Activated naive CD8-positive, alpha-beta T cell treated with anti-CD3 and anti-CD28 coated beads, Interleukin-2, amount 10 ng/mL, durations not matched to agents 7 days and 5 days (primary cell): ENCODE measurements around the gene ETDC. TPM values are rescaled to one million over a fixed set of nuclear protein-coding genes. Genes with fewer than 3 reads are reported as not detected.
"Not testable (repeated sequence)": the region's sequence is repeated elsewhere in the genome, so short reads cannot be mapped to it uniquely, and the experiment has no call there.

Experiments used
- ATAC-seq: fragments of 150-1000 bp; cut with Tn5 transposase; one replicate; pipeline ENCODE4 v1.10.0; 2021; ENCODE audit warnings: low read depth, moderate library complexity
- POLR2A ChIA-PET: fragments of 350-600 bp; sonication (Branson Sonifier 250); formaldehyde crosslinking; loops from one replicate; lab custom pipeline; 2021; ENCODE audit warnings: antibody characterized with exemption; lab: Charles Lee
- DNase-seq: peaks from one replicate; pipeline ENCODE4 v3.0.0; 2021
- H3K27ac Mint-ChIP-seq: one replicate; pipeline ENCODE4 v1.8.0; 2022; ENCODE audit warnings: mild to moderate bottlenecking, mixed read lengths
- H3K27me3 Mint-ChIP-seq: one replicate; pipeline ENCODE4 v1.8.0; 2022; ENCODE audit warnings: mild to moderate bottlenecking, moderate library complexity, mixed read lengths
- H3K36me3 Mint-ChIP-seq: one replicate; pipeline ENCODE4 v1.8.0; 2021; ENCODE audit warnings: mild to moderate bottlenecking, mixed read lengths
- H3K4me1 Mint-ChIP-seq: one replicate; pipeline ENCODE4 v1.8.0; 2021; ENCODE audit warnings: mixed read lengths
- H3K4me3 Mint-ChIP-seq: one replicate; pipeline ENCODE4 v1.8.0; 2022; ENCODE audit warnings: mild to moderate bottlenecking, moderate library complexity, mixed read lengths
- H3K9me3 Mint-ChIP-seq: one replicate; pipeline ENCODE4 v1.8.0; 2021; ENCODE audit warnings: mixed read lengths
- total RNA-seq, 2 experiments: library from RNA; stranded (reverse); gene quantifications; one replicate each; pipeline ENCODE4 v1.2.3, GENCODE V29; 2021

The ETDC gene
- total RNA-seq, result not detected

DNA sequence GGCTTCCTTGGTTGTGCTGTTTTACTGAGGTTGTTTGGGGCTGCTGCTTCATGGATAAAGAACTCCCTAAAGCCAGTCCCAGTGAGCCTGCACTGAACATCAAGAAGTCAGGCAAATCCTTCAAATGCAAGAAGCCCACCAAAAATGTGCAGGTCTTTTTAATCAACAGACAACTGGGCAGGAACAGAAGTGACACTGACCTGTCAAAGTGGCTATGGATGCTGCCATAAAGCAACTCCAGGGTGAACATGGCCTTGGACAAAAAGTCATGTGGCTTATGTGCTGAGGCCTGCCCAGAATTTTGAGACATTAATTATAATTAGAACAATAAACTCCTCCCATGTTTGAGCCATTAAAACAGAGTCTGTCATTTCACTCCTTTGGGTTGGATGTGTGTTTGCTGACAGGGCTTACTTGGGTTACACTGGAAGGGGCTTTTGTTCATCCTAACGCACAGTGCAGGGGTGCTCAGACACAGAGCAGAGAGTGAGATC is at the start of gene ETDC:
Gene ETDC (plus strand): TSS at position 51 of the 494 bp plus-strand sequence. CDS start 0 bp downstream, at position 51.
- no peak for ATAC-seq
- Mint-ChIP-seq H3K4me3 (no peak within 1 kb of the TSS), H3K27me3 (no peaks in the 10 kb centered on the region)

DNA sequence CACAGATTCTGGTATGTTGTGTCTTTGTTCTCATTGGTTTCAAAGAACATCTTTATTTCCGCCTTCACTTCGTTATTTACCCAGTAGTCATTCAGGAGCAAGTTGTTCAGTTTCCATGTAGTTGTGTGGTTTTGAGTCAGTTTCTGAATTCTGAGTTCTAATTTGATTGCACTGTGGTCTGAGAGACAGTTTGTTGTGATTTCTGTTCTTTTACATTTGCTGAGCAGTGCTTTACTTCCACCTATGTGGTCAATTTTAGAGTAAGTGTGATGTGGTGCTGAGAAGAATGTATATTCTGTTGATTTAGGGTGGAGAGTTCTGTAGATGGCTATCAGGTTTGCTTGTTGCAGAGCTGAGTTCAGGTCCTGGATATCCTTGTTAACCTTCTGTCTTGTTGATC is 48.3 kb upstream of the ETDC start:
- DNase-seq, H3K9me3 Mint-ChIP-seq, H3K27ac Mint-ChIP-seq, POLR2A ChIA-PET, H3K4me1 Mint-ChIP-seq, ATAC-seq, H3K27me3 Mint-ChIP-seq, H3K36me3 Mint-ChIP-seq, H3K4me3 Mint-ChIP-seq: not testable (repeated sequence)

More for the DNA sequence above, at the start of gene ETDC:
- H3K27ac Mint-ChIP-seq, result no peak within 1 kb of the TSS
- no peak for DNase-seq
- peaks cover 7% of the 10 kb centered on the region for H3K36me3 Mint-ChIP-seq
- H3K9me3 Mint-ChIP-seq, result peaks cover 7% of the 10 kb centered on the region
- POLR2A ChIA-PET, result no interaction called here
- H3K4me1 Mint-ChIP-seq, result no peaks in the 10 kb centered on the region

DNA sequence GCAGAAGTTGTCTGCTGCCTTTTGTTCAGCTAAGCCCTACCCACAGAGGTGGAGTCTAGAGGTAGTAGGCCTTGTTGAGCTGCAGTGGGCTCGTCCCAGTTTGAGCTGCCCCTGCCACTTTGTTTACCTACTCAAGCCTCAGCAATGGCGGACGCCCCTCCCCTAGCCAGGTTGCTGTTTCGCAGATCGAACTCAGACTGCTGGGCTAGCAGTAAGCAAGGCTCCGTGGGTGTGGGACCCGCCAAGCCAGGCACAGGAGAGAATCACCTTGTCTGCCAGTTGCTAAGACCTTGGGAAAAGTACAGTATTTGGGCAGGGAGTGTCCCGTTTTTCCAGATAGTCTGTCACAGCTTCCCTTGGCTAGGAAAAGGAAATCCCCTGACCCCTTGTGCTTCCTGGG is 45.9 kb upstream of the ETDC start:
- POLR2A ChIA-PET, result not testable (repeated sequence)

DNA sequence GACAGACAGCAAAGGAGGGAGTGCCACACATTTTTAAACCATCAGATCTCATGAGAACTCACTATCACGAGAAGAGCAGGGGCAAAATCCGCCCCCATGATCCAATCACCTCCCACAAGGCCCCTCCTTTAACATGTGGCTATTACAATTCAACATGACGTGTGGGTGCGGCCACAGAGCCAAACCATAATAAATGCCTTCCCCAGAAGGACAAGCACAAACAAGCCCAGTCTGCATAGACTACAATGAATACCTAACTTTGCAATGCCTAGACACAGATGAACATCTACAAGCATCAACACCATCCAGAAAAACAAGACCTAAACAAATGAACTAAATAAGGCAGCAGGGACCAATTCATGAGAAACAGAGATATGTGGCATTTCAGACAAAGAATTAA is 45.1 kb upstream of the ETDC start:
- Mint-ChIP-seq H3K9me3 (peaks cover 7% of the 10 kb centered on the region), H3K27ac (no peak overlapping the region), H3K27me3 (no peaks in the 10 kb centered on the region), H3K4me1 (no peaks in the 10 kb centered on the region), H3K4me3 (no peak overlapping the region), H3K36me3 (peaks cover 2% of the 10 kb centered on the region)
- POLR2A ChIA-PET, result no interaction called here
- no peak for DNase-seq
- ATAC-seq, result no peak

More for the DNA sequence above, 45.9 kb upstream of the ETDC start:
- H3K4me3 Mint-ChIP-seq, ATAC-seq, H3K4me1 Mint-ChIP-seq, H3K9me3 Mint-ChIP-seq, H3K36me3 Mint-ChIP-seq, H3K27ac Mint-ChIP-seq, DNase-seq, H3K27me3 Mint-ChIP-seq: not testable (repeated sequence)

DNA sequence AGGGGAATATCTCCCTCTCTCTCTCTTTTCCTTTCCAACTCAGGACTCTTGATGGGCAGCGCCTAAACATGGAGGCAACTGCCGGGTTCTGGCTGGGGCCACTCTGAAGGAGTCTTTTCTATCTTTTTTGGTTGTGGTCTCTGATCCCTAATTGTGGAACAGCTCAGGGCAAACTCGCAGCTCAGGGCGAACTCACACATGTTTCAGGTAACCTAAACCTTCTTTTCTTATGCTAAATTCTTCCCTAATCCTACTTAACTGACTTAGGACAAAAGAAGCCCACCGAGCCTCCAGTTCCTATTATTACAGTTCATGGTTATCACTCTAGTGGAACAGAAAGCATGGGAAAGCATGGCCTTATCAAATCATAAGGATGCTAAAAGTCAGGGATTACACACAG is 36.1 kb upstream of the ETDC start:
- H3K4me1 Mint-ChIP-seq, result peaks cover 4% of the 10 kb centered on the region
- POLR2A ChIA-PET, result no interaction called here
- no peak overlapping the region for H3K4me3 Mint-ChIP-seq

DNA sequence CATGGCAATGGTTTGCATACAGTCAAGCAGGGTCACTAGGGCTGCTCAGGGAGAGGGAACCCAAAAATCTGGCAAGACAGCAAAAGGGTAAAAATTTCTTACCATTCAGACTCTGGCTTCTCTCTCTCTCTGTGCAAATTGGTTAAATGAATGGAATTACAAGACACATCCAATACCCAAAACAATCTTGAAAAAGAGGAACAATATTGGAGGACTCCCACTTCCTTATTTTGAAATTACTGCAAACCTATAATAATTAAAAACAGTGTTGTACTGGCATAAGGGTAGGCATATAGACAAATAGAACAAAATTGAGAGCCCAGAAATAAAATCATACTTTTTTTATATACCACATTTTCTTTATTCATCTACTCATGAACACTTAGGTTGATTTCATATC is 33.3 kb upstream of the ETDC start:
- DNase-seq (no peak), ATAC-seq (no peak)
- Mint-ChIP-seq H3K27me3 (no peaks in the 10 kb centered on the region), H3K27ac (no peak overlapping the region), H3K9me3 (peaks cover 17% of the 10 kb centered on the region), H3K4me3 (no peak overlapping the region), H3K36me3 (no peaks in the 10 kb centered on the region), H3K4me1 (peaks cover 4% of the 10 kb centered on the region)
- POLR2A ChIA-PET, result no interaction called here

More for the DNA sequence above, 36.1 kb upstream of the ETDC start:
- DNase-seq, result no peak
- Mint-ChIP-seq H3K27ac (peak overlapping the region; percentile 47), H3K9me3 (no peaks in the 10 kb centered on the region), H3K36me3 (no peaks in the 10 kb centered on the region), H3K27me3 (peaks cover 2% of the 10 kb centered on the region)
- no peak for ATAC-seq

DNA sequence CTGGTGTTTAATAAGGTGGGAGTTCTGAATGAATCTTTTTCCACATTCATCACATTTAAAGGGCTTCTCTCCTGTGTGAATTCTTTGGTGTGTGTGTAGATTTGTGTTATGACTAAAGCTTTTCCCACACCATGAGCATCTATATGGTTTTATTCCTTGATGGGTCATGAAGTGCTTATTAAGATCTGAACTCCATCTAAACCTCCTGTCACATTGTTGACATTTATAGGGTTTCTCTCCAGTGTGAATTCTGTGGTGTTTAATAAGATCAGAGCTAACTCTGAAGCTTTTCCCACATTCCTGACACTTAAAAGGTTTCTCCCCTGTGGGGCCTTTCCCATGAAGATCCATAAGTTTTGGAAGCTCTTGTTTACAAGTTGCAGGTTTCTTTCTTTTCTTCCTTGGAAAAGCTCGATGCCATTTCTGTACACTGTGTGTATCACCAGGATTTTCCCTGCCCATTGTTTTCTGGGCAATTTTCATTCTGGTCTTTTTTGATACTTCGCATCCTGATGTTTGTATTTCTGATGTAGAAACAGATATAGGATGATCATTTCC is 21.9 kb upstream of the ETDC start:
- POLR2A ChIA-PET, result no interaction called here
- no peaks in the 10 kb centered on the region for H3K27me3 Mint-ChIP-seq
- H3K4me1 Mint-ChIP-seq, result no peaks in the 10 kb centered on the region
- H3K9me3 Mint-ChIP-seq, result peaks cover 11% of the 10 kb centered on the region
- no peak overlapping the region for H3K4me3 Mint-ChIP-seq
- DNase-seq (no peak), ATAC-seq (no peak)
- no peak overlapping the region for H3K27ac Mint-ChIP-seq
- H3K36me3 Mint-ChIP-seq, result peaks cover 31% of the 10 kb centered on the region

DNA sequence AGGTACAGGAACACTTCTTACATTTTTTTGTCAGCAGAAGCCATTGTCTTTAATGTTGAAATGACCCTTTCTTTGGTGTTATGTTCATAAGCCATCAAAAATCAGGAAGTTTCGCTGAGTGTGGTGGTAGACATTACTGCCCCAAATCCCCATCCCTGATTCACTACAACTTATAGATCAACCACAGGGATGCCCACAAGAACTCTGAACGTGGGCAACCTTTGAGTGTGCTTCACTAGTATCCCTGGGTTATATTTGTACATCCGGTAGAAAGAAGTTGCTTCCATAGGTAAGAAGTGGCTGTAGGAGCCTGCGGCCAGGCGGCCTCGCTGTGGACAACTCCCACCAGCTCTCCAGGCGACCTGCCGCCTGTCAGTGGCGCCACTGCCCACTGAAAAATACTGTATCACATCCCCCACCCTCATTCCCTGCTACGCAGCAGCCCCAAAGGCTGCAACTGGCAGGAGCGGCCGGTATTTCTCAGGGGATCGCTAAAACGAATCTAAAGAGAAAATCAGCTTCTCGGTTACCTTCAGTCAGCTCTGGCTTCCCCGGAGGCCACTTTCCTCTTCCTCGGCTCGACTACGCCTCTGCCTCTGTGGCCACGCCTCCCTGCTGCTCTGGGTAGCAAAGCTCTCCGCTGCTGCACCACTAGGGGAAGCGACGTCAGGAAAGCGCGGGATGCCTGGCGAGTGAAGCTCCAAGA is 13.9 kb upstream of the ETDC start:
- peak overlapping the region; percentile 88 for H3K27ac Mint-ChIP-seq
- peak; percentile 67 for DNase-seq
- peak overlapping the region; percentile 87 for H3K4me3 Mint-ChIP-seq
- POLR2A ChIA-PET, result interaction anchor here (1.0 kb wide), 1 partner anchor 15 kb away, joined by 3 read pairs; no protein-coding TSS in a partner anchor
- peaks cover 24% of the 10 kb centered on the region for H3K36me3 Mint-ChIP-seq
- peaks cover 12% of the 10 kb centered on the region for H3K4me1 Mint-ChIP-seq
- H3K27me3 Mint-ChIP-seq, result no peaks in the 10 kb centered on the region
- ATAC-seq, result peak; percentile 98
- peaks cover 5% of the 10 kb centered on the region for H3K9me3 Mint-ChIP-seq

DNA sequence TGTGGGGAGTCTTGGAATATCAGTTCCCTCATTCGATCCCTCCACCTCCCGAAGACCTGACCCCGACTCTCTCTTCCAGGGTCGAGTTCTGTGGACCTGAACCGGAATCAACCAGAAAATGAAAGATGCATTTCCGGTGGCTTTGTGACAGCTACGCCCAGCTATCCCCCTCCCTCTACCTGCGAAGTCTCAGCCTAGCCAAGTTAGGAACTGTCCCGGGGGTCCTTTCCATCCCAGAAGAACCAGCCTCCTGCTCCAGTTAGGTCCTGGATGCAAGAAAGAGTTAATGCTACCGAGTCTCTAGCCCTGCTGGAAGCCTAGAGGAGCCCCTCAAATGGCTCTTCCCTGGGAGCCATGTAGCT is 13.4 kb upstream of the ETDC start:
- POLR2A ChIA-PET, result interaction anchor here (1.0 kb wide), 1 partner anchor 15 kb away, joined by 3 read pairs; no protein-coding TSS in a partner anchor
- no peaks in the 10 kb centered on the region for H3K27me3 Mint-ChIP-seq
- peak overlapping the region; percentile 88 for H3K27ac Mint-ChIP-seq
- peaks cover 12% of the 10 kb centered on the region for H3K4me1 Mint-ChIP-seq
- H3K9me3 Mint-ChIP-seq, result peaks cover 5% of the 10 kb centered on the region
- peaks cover 20% of the 10 kb centered on the region for H3K36me3 Mint-ChIP-seq
- ATAC-seq, result peak; percentile 62
- H3K4me3 Mint-ChIP-seq, result peak overlapping the region; percentile 87
- no peak for DNase-seq

DNA sequence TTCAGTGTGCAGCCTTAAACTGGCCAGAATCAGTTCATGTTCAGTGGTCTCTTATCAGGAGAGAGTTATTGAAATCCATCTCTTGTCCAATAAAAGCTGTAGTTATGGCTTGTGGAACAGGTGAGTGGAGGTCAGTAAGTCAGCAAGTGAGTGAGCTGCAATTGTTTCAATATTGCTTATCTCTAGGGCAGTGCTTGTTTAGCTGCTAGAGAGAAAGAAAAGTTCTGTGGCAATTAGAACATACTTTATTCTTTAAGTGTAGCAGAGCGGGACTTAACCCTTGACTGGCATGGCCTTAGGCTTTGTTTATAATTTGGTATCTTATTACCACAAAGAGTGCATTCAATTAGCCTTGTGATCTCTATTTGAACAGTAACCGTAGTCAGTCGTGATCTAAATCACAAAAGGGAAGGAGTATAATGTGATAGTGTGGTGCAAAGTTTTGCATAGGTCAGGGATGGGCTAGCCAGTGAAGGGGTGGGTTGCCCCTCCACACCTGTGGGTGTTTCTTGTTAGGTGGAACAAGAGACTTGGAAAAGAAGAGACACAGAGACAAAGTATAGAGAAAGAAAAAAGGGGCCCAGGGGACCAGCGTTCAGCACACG is 6.9 kb upstream of the ETDC start:
- no peaks in the 10 kb centered on the region for H3K27me3 Mint-ChIP-seq
- ATAC-seq, result no peak
- POLR2A ChIA-PET, result no interaction called here
- no peaks in the 10 kb centered on the region for H3K9me3 Mint-ChIP-seq
- H3K36me3 Mint-ChIP-seq, result peaks cover 12% of the 10 kb centered on the region
- no peak overlapping the region for H3K4me3 Mint-ChIP-seq
- H3K27ac Mint-ChIP-seq, result peak overlapping the region; percentile 25
- DNase-seq, result no peak
- H3K4me1 Mint-ChIP-seq, result peaks cover 3% of the 10 kb centered on the region

DNA sequence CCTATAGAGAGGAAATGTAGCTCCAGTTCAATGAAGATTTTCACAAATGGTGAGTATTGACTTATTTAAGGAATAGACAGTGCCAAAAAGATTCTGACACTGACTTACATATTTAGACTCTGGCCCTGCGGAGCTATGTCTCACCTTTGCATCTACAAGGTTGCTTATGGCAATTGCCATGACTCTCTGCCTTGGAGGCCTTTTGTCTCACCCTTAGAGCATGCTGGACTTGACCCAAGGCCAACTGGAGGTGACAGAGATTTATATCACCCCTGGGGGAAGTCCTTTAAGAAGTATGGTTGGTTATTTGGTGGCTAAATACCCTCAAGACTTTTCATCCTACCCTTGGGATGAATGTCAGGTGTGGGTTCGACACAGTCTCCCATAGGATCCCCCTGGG is 4.5 kb upstream of the ETDC start:
- Mint-ChIP-seq H3K4me1 (no peaks in the 10 kb centered on the region), H3K27me3 (no peaks in the 10 kb centered on the region), H3K4me3 (no peak overlapping the region), H3K36me3 (peaks cover 6% of the 10 kb centered on the region), H3K9me3 (no peaks in the 10 kb centered on the region), H3K27ac (no peak overlapping the region)
- POLR2A ChIA-PET, result no interaction called here
- ATAC-seq (no peak), DNase-seq (no peak)

DNA sequence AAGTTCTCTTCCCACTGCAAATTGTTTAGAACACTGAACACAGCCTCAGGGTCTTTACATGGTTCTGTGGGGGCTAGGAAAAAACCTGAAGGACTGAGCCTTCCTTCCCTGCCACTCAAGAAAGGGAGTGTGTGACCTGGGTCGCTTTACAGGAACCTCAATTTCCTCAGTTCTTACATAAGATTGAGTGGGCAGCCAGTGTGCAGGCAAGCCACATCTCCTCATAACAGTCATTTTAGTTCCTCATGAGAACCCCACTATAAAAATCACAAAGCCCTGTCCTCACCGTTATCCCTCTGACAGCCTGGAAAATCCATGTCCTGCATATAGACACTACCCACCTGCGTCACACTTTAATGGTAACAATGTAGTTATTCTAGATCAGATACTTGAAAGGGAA is 2.1 kb upstream of the ETDC start:
- Mint-ChIP-seq H3K9me3 (peaks cover 3% of the 10 kb centered on the region), H3K4me3 (no peak overlapping the region), H3K27me3 (no peaks in the 10 kb centered on the region), H3K4me1 (no peaks in the 10 kb centered on the region), H3K27ac (no peak overlapping the region), H3K36me3 (peaks cover 10% of the 10 kb centered on the region)
- no peak for DNase-seq
- no peak for ATAC-seq
- POLR2A ChIA-PET, result no interaction called here

DNA sequence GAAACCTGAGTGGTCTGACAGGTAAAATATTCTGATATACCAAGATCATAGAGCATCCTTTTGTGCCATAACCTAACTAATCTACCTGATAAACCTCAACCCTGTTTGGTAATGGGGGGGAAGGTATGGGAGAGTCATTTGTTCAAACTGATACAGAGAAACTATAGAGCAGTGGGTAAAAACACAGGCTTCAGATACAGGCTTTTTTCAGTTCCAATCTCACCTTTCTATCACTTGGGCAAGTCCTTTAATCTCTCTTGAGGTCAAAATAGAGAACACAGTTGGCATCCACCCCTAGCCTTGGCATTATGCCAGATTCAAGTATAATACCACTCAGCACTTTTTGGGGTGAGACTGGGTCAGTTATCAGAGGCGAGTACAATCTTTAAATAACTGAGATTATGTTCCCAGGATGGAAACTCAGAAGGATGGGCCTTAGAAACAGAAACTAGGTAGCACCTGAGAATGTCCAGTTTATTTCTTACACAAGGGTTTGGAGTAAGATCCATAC is 880 bp upstream of the ETDC start:
- Mint-ChIP-seq H3K36me3 (peaks cover 7% of the 10 kb centered on the region), H3K4me1 (no peaks in the 10 kb centered on the region), H3K4me3 (no peak overlapping the region), H3K27me3 (no peaks in the 10 kb centered on the region), H3K27ac (no peak overlapping the region), H3K9me3 (peaks cover 4% of the 10 kb centered on the region)
- POLR2A ChIA-PET, result no interaction called here
- DNase-seq, result no peak
- ATAC-seq, result no peak
